Upper lobe of left lung (tissue), 4 donors: ENCODE results near the gene LHFPL2.

Experiments
- CTCF ChIP-seq, 6 experiments: fragments of 450-650 bp in 4 of 6; fragments of 200-600 bp in 2 of 6; sonication (generic) in 2 of 6; IDR thresholded peaks; one replicate each; pipeline ENCODE4 v1.5.1; 2016 to 2019; ENCODE audit warnings: antibody characterized with exemption in 6 of 6
- EP300 ChIP-seq, 4 donors: sonication (generic); formaldehyde crosslinking; IDR thresholded peaks; one replicate each; pipeline ENCODE4 v1.5.1; 2017; ENCODE audit warnings: antibody characterized with exemption in 4 of 4, control low read depth in 2 of 4
- POLR2A ChIP-seq, 4 donors: fragments of 450-650 bp; IDR thresholded peaks; one replicate each; pipeline ENCODE4 v1.5.1; 2016 to 2017; ENCODE audit warnings: antibody characterized with exemption in 4 of 4, mild to moderate bottlenecking in 2 of 4

- TF ChIP-seq CTCF (IDR thresholded peaks at IDR 0.05) (no peak), POLR2A (IDR thresholded peaks at IDR 0.05) (no peak), EP300 (IDR thresholded peaks at IDR 0.05) (no peak)
Observed at GRCh38 chr5:78496373-78496772, 152.2 kb downstream of the LHFPL2 start.
